ENCODE results near the gene DGKB.

The DGKB gene

DNA sequence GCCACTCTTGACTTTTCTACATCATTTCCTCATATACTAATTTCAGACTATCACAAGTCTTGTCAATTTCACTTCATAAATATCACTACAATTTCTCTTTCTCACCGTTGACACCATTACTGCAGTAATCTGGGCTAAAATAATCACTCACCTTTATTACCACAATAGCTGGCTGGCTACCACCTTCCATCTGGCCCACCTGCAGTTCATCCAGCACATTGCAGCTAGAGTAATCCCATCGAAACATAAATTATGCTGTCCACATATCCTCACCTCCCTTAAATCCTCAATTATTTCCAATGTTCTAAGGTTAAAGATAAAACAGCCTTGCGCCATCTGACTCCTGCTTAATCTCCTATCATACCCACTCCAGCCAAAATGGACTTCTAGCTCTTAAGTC lies 16.0 kb downstream of the DGKB start:
- Mint-ChIP-seq H3K27ac (no peak overlapping the region), H3K27me3 (ENCODE audit: low read depth) (no peaks in the 10 kb centered on the region), H3K36me3 (ENCODE audit: low read depth) (no peaks in the 10 kb centered on the region), H3K4me1 (no peaks in the 10 kb centered on the region), H3K4me3 (no peak overlapping the region), H3K9me3 (no peaks in the 10 kb centered on the region)
- TF ChIP-seq, protein P1, sequence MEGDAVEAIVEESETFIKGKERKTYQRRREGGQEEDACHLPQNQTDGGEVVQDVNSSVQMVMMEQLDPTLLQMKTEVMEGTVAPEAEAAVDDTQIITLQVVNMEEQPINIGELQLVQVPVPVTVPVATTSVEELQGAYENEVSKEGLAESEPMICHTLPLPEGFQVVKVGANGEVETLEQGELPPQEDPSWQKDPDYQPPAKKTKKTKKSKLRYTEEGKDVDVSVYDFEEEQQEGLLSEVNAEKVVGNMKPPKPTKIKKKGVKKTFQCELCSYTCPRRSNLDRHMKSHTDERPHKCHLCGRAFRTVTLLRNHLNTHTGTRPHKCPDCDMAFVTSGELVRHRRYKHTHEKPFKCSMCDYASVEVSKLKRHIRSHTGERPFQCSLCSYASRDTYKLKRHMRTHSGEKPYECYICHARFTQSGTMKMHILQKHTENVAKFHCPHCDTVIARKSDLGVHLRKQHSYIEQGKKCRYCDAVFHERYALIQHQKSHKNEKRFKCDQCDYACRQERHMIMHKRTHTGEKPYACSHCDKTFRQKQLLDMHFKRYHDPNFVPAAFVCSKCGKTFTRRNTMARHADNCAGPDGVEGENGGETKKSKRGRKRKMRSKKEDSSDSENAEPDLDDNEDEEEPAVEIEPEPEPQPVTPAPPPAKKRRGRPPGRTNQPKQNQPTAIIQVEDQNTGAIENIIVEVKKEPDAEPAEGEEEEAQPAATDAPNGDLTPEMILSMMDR (IDR thresholded peaks at IDR 0.05; ENCODE audit: unreplicated experiment in 3 of 3) = no peak

DNA sequence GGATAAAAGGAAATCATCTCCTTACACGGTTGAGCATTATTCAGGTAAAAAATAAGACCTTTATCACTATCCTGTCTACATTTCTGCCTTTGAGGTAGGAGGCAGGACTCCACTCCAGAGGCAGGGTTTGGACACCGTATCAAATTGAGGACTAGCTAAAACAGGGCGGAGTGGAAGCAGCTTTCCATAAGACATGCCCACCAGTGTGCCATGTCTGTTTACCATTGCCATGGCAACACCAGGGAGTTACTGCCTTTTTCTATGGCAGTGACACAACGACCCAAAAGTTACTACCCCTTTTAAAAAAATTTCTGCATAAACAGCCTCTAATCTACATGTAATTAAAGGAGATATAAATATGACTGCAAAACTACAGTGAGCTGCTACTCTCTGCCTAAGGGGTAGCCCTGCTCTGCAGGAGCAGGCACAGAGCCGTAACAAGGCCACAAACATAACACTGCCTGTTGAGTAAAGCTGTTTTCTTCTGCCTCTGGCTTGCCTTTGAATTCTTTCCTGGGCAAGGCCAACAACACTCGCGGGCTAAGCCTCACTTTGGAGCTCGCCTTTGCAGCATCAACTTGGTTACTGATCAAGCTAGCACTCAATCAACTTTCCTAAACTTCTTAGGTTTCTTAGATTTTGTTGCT lies 26.5 kb downstream of the DGKB start:
- Mint-ChIP-seq H3K27me3 (ENCODE audit: low read depth) (no peaks in the 10 kb centered on the region), H3K9me3 (no peaks in the 10 kb centered on the region), H3K36me3 (ENCODE audit: low read depth) (no peaks in the 10 kb centered on the region), H3K4me3 (no peak overlapping the region), H3K27ac (no peak overlapping the region), H3K4me1 (no peaks in the 10 kb centered on the region)
- TF ChIP-seq, protein P1 (IDR thresholded peaks at IDR 0.05; ENCODE audit: unreplicated experiment in 3 of 3) = no peak

DNA sequence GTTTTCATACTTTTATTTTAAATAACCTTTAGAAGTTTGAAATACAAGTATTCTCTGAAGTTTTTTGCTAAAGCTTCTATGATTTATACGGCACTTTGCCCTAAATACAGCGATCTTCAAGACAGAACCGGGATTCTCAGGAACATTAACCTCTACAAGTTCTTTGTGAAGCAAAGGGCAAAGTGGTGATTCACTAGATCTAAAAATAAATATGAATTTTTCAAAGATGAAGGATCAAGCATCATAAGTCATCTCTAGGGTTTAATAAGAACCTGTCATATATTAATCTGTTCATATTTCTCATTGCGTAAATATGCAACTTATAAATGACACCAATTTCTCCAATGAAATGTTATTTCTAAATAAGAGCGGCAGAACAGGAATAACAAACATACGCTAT lies 30.7 kb downstream of the DGKB start:
- H3K27ac Mint-ChIP-seq = no peak overlapping the region
- no peaks in the 10 kb centered on the region for H3K27me3 Mint-ChIP-seq (ENCODE audit: low read depth)

DNA sequence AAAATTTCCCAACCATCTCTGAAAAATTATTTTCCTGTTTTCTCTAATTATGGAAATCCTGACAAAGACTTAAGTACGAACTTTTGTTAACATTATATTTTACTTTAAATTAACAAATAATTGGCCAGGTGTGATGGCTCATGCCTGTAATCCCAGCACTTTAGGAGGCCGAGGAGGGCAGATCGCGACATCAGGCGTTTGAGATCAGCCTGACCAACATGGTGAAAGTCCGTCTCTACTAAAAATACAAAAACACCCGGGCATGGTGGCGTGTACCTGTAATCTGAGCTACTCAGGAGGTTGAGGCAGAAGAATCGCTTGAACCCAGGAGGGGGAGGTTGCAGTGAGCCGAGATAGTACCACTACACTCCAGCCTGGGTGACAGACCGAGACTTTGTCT lies 32.2 kb downstream of the DGKB start:
- Mint-ChIP-seq H3K36me3 (ENCODE audit: low read depth) (no peaks in the 10 kb centered on the region), H3K27ac (no peak overlapping the region), H3K4me1 (no peaks in the 10 kb centered on the region), H3K9me3 (peaks cover 8% of the 10 kb centered on the region), H3K4me3 (no peak overlapping the region), H3K27me3 (ENCODE audit: low read depth) (no peaks in the 10 kb centered on the region)
- TF ChIP-seq, protein P1 (IDR thresholded peaks at IDR 0.05; ENCODE audit: unreplicated experiment in 3 of 3) = no peak

More for the DNA sequence above, 30.7 kb downstream of the DGKB start:
- Mint-ChIP-seq H3K36me3 (ENCODE audit: low read depth) (no peaks in the 10 kb centered on the region), H3K4me3 (no peak overlapping the region), H3K4me1 (no peaks in the 10 kb centered on the region), H3K9me3 (peaks cover 5% of the 10 kb centered on the region)
- TF ChIP-seq, protein P1 (IDR thresholded peaks at IDR 0.05; ENCODE audit: unreplicated experiment in 3 of 3) = no peak

DNA sequence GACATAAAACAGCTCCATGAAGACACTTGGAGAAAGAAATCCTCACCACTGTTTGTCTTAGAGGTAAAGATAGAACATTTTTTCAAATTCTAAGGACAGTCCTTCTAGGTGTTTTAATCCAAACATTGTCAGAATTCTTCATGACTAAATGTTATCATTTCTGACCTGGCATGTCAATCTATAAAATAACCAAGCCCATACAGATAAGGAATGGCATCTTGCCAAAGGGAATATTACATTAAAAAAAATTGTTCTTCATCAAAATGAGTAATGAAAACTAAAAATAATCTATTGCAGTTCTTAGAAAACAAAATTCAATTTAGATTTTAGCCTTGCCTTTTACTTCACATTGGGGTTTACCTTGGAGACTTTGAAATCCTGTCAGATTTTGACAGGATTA lies 33.6 kb downstream of the DGKB start:
- no peaks in the 10 kb centered on the region for H3K4me1 Mint-ChIP-seq
- TF ChIP-seq, protein P1 (IDR thresholded peaks at IDR 0.05; ENCODE audit: unreplicated experiment in 3 of 3) = no peak
- H3K36me3 Mint-ChIP-seq (ENCODE audit: low read depth) = no peaks in the 10 kb centered on the region
- H3K9me3 Mint-ChIP-seq = peaks cover 12% of the 10 kb centered on the region
- no peaks in the 10 kb centered on the region for H3K27me3 Mint-ChIP-seq (ENCODE audit: low read depth)
- no peak overlapping the region for H3K27ac Mint-ChIP-seq
- no peak overlapping the region for H3K4me3 Mint-ChIP-seq

DNA sequence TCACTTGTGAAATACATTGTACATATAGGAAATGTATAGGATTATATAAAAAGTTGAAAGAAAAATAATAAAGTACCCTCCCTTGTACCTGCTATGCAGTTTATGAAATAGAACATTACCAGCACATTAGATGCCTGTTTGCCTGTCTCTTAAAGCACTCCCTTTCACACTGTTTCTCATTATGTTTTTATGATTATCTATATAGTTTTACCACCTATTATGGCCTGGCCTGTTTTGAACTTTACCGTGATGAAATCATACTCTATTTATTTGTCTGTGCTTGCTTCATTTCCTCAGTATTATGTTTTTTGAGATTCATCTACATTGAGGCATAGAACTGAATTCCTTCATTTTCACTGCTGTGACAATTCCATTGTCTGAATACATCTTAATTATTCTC lies 41.1 kb downstream of the DGKB start:
- H3K36me3 Mint-ChIP-seq (ENCODE audit: low read depth) = no peaks in the 10 kb centered on the region
- H3K4me3 Mint-ChIP-seq = no peak overlapping the region
- H3K4me1 Mint-ChIP-seq = no peaks in the 10 kb centered on the region
- H3K9me3 Mint-ChIP-seq = peaks cover 4% of the 10 kb centered on the region
- H3K27me3 Mint-ChIP-seq (ENCODE audit: low read depth) = no peaks in the 10 kb centered on the region
- TF ChIP-seq, protein P1 (IDR thresholded peaks at IDR 0.05; ENCODE audit: unreplicated experiment in 3 of 3) = no peak
- no peak overlapping the region for H3K27ac Mint-ChIP-seq

All from nephron (organoid).